GM19099 (cell line): ENCODE data around the gene ADGRD1.

Experiments used
- POLR2A ChIP-seq: IDR thresholded peaks from 3 replicates; pipeline ENCODE4 v1.6.1; 2011; ENCODE audit warnings: low read depth; ENCODE audit not compliant: insufficient read length; ENCODE audit errors: extremely low read depth

Gene ADGRD1

DNA sequence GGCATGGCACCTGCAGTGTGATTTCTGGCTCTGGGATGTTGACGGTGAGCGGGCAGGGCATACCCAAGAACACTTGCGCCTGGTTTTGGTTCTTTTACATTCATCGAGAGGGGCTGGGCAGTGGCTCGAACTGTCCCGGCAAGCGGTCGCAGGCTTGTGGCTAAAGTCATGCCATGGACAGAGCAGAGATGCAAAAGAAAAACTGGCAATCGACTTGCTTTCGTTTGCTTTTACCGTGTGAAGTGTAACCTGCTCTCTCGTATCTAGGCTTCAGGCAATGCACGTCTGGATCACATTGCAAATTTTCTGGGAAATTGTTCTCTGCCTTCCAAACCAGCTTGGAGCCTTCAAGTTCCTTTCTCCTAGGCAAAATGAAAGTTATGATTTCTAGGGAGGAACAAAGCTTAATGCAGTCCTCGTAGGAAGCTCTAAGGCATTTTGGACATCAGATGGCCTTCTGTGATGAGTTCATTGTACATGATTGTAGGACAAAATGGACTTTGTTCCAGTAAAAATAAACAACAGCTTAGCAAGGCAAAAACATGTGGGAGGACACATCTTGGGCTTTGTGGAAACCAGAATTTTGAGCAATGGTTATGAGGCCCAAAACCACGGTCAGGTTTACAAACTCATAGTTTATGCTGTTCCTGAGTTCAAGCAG lies 18.3 kb downstream of the ADGRD1 start:
- TF ChIP-seq POLR2A, result no peak

DNA sequence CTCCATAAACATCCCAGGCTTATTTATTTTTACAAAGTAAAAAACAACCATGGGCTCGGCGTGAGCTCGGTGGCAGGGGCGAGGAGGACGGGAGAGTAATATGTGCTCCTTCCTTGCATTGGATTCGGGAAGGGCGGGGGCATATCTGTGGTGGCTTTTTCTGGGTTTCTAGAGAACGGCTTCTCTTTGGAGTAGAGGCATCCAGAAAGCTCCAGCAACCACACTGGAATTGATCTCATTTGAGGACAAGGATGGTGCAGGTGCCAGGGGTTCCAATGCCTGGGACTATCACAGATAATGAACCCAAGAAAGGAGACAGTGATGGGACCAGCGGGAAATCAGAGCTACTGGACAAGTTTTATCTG lies 18.9 kb downstream of the ADGRD1 start:
- no peak for TF ChIP-seq POLR2A

DNA sequence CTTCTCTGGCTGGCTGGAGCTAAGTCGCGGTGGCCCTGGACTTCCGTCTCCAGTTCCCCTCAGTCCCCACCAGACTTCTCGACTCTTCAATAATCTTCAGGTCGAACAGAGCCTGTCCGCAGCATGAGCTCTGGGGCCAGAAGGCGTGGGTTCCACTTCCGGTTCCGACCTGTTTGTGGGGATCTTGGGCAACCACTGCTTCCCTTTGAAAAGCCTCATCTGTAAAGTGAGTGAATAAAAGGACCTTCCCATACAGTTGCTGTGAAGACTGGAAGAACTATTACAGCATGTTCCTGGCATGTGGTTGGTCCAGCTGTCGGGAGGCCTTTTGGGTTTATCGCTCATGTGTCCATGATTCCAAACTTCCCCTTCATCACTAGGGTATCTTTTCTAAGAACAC lies 19.4 kb downstream of the ADGRD1 start:
- no peak for TF ChIP-seq POLR2A

DNA sequence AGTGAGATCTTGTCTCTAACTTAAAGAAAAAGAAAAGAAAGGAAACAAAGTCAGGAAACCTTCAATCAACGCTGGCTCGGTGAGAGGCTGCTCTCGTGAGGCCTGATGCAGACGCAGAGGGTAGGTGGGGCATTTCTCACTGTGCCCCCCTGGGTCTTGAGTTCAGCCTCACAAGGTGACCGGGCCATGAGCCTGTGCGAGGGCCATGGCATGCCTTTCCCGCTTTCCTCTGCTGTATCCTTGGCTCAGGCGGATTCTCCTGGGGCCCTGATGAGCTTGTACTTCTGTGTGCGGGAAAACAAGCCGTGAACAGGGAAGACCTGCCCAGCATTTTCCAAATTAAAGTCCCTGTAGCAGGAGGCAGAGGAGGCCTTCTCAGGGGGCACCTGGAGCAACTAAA lies 20.2 kb downstream of the ADGRD1 start:
- TF ChIP-seq POLR2A, result no peak

DNA sequence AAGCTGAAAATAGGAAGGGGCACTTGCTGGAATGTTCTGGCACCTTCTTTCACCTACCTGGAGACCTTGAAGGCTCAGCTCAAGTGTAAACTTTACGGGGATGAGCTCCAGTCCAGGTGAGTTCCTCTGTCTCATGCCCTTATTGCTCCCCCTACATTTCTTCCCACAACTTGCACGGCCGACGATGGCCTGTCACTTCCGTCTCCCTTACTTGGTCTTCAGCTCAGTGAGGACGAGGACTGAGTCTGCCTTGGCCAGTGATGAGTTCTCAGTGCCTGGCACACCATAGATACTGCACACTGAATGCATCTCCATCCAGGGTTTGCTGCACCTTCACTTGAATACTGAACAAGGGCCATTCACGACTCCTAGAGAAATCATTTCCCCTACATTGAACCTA lies 21.4 kb downstream of the ADGRD1 start:
- TF ChIP-seq POLR2A, result no peak

DNA sequence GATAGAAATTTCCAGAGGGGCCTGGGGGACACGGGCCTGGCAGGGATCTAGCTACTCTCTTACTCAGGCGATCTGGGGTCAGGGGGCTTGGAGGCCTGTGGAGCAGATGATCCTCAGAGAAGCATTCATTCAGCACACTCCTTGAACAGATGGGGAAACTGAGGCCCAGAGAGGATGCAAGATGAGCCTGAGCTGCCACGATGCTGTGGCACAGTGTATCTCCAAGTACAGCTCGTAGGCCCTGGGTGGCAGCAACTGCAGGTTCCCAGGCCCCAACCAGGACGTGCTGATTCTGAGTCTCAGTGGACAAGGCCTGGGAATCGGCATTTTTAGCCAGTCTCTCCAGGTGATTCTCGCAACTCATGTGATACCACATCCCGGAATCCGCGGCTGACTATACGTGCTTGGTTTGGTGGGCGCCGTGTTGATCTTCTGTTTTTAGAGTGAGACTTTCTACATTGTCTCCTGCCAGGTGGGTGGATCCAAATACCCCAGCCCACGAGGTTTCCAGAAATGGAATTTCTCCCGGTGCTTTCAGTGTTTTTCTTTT lies 22.5 kb downstream of the ADGRD1 start:
- no peak for TF ChIP-seq POLR2A

GRCh38 chr12:130977046-130977742 lies 23.5 kb downstream of the ADGRD1 start:
- TF ChIP-seq POLR2A, result no peak

GRCh38 chr12:130977743-130978095 lies 24.0 kb downstream of the ADGRD1 start:
- TF ChIP-seq POLR2A, result no peak

- no peak for TF ChIP-seq POLR2A
Measured at GRCh38 chr12:130978785-130979184, 25.1 kb downstream of the ADGRD1 start.

- TF ChIP-seq POLR2A, result no peak
Measured at GRCh38 chr12:130981074-130981742, 27.5 kb downstream of the ADGRD1 start.

- no peak for TF ChIP-seq POLR2A
Measured at GRCh38 chr12:130981911-130982310, 28.2 kb downstream of the ADGRD1 start.

- no peak for TF ChIP-seq POLR2A
Measured at GRCh38 chr12:130982565-130983225, 29.0 kb downstream of the ADGRD1 start.

DNA sequence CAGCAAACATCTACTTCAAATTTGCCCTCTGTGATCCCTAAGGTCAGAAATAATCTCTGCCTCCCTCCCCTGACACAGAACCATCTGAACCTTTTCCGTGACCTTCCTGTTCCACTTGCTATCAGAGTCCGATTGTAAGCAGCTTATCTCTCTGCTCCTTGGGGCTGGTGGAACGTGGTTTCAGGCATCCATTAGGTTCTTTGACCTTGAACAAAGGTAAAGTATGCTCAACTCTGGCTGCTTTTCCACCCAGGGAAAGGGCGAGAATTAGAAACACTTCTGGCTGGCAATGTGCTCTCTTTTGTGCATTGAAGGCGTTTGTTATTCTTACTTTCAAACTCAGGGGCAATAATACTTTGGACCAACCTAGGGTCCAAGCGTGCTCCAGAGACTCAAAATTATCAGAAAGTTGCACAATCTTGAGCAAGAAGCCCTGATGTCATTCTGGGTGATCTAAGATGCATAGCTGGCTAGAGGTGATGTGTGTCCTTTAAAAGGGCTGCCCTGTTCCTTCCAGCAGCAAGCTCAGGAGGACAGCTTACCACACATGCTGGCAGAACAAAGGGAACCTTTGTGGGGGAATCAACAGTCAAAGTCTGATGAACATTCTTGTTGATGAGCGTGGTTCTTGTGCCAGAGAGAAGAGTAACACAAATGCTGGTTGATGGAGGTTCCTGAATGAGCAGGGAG lies 29.8 kb downstream of the ADGRD1 start:
- TF ChIP-seq POLR2A, result no peak

- TF ChIP-seq POLR2A, result no peak
Measured at GRCh38 chr12:130984183-130985058, 30.7 kb downstream of the ADGRD1 start.

DNA sequence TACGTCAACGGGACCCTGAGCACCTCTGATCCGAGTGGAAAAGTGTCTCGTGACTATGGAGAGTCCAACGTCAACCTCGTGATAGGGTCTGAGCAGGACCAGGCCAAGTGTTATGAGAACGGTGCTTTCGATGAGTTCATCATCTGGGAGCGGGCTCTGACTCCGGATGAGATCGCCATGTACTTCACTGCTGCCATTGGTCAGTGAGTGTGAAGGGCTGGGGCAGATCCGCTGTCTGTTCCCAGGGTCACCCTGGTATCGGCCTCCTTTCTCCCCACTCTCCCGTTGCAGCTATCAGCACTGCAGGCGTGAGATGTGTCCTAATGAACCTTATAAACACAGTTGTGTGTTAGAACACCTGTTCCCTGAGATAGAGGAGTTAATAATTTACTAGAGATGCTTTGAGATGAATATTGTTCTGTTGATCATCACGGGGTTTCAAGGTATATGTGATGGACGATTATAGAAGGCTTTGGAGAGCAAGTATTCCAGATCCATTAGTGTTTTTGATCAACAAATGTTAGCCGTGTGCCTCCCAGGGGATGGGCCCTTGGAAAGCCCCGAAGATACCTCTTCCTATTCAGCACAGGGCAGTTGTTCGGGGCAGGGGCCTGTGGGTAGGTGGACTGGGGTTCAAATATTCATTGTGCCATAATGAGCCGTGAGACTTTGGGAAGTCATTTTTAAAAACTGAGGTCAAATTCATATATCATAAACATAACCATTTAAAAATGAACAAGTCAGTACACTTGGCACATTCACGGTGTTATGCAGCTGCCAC lies 33.6 kb downstream of the ADGRD1 start:
- TF ChIP-seq POLR2A, result no peak
